ENCODE data around the gene ST14.
"Not testable (repeated sequence)": the region's sequence is repeated elsewhere in the genome, so short reads cannot be mapped to it uniquely, and the experiment has no call there.

The ST14 gene

DNA sequence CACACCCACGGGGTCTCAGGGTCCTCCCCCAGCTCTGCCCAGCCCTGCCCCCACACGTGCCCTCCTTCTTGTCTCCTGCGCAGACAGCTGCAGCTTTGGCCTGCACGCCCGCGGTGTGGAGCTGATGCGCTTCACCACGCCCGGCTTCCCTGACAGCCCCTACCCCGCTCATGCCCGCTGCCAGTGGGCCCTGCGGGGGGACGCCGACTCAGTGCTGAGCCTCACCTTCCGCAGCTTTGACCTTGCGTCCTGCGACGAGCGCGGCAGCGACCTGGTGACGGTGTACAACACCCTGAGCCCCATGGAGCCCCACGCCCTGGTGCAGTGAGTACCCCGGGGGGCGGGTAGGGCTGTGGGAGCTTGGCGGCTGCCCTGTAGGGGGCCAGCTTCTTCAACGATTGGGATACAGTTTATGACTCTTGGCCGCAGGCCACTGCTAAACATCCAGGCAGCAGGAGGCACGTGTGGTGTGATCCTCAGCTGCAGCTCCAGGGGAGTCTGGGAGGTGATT, 30.8 kb downstream of the ST14 start:
- DNase-seq, result no peak

DNA sequence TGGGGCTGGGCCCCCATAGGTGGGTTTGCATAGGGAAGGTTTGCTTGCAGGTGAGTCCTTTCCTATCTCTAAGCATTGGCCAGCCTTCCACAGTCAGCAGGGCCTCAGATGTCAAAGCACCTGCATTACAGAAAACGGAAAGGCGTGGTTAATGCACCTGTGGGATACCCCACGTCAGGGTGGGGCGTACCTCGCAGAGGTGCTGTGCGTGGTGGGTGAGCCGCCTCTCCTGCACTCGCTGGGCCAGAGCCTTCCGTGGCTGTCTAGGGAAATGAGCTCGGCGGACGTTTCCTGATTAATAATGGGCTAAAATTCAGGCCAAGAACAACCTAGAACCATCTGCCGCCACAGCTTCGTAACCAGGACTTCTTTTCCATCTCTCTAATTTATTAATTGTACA, 32.3 kb downstream of the ST14 start:
- no peak for DNase-seq

DNA sequence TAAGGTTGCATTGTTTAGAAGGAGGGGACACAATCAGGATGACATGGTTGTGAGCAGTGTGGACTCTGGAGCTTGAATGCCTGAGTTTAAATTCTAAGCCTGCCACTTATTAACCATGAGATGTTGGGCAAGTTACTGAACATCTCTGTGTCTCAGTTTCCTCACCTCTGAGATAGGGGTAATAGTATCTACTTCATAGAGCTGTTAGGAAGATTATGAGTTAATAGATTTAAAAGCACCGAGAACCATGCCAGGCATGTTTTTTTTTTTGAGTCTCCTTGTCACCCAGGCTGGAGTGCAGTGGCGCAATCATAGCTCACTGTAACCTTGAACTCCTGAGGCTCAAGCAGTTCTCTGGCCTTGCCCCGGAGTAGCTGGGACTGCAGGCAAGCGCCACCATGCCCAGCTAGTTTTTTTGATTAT, 33.3 kb downstream of the ST14 start:
- no peak for DNase-seq

DNA sequence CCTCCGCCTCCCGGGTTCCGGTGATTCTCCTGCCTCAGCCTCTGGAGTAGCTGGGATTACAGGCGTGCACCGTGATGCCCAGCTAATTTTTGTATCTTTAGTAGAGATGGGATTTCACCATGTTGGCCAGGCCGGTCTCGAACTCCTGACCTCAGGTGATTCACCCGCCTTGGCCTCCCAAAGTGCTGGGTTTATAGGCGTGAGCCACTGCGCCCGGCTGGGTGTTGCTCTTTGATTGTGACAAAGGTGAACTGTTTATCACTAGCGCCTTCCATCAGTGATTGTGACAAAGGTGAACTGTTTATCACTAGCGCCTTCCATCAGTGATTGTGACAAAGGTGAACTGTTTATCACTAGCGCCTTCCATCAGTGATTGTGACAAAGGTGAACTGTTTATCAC, 34.0 kb downstream of the ST14 start:
- not testable (repeated sequence) for DNase-seq

DNA sequence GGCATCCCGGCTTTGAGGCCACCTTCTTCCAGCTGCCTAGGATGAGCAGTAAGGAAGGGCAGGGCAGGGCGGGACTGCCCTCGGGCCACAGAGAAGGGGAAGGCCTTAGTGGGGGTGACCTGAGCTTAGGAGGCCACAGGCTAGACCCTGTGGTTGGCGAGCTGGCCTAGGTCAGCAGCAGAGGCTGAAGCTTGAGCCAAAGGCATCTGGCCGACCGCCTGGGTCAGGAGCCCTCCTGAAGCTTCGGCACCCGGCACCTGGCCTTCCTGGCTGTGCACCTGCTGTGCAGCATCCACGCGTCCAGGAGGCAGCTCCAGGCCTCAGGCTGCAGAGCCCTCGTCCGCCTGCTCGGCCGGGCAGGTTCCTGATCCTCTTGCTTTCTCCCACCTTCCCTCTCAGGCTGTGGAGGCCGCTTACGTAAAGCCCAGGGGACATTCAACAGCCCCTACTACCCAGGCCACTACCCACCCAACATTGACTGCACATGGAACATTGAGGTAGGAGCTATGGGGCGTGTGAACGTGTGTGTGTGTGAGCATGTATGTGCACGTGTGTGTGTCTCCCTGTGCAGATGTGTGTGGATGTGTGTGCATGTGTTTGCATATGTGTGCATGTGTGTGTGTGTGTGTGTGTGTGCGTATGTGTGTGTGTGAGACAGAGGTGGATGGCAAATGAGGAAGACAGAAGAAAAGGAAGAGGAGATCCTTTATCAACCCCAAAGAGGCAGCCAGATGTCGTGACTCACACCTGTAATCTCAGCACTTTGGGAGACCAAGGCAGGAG, 34.9 kb downstream of the ST14 start:
- no peak for DNase-seq

GRCh38 chr11:130197386-130198035, 37.9 kb downstream of the ST14 start:
- no peak for DNase-seq

- no peak for DNase-seq
Observed at GRCh38 chr11:130198292-130198691, 38.7 kb downstream of the ST14 start.

GRCh38 chr11:130198964-130199363, 39.4 kb downstream of the ST14 start:
- DNase-seq, result no peak

GRCh38 chr11:130199792-130200191, 40.2 kb downstream of the ST14 start:
- DNase-seq, result no peak

DNA sequence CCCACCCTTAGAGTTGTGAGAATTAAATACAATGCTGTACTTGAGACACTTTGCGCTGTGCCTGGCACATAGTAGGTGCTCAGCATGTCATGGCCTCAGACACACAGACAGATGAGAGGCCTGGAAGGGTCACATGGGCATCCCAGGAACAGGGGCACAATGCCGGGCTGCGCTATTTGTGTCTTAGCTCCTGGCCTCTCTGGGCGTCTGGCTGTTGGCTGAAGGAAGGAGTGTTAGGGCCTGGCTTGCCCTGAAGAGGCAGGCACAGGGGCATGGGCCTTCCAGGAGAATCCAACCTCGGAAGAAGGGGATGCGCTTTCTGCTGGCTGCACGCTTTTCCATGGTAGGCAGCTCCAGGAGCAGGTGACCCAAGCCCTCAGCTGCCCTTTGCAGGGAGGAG, 41.4 kb downstream of the ST14 start:
- no peak for DNase-seq

GRCh38 chr11:130202009-130202817, 42.6 kb downstream of the ST14 start:
- DNase-seq, result no peak

- no peak for DNase-seq
Observed at GRCh38 chr11:130202818-130203689, 43.5 kb downstream of the ST14 start.

DNA sequence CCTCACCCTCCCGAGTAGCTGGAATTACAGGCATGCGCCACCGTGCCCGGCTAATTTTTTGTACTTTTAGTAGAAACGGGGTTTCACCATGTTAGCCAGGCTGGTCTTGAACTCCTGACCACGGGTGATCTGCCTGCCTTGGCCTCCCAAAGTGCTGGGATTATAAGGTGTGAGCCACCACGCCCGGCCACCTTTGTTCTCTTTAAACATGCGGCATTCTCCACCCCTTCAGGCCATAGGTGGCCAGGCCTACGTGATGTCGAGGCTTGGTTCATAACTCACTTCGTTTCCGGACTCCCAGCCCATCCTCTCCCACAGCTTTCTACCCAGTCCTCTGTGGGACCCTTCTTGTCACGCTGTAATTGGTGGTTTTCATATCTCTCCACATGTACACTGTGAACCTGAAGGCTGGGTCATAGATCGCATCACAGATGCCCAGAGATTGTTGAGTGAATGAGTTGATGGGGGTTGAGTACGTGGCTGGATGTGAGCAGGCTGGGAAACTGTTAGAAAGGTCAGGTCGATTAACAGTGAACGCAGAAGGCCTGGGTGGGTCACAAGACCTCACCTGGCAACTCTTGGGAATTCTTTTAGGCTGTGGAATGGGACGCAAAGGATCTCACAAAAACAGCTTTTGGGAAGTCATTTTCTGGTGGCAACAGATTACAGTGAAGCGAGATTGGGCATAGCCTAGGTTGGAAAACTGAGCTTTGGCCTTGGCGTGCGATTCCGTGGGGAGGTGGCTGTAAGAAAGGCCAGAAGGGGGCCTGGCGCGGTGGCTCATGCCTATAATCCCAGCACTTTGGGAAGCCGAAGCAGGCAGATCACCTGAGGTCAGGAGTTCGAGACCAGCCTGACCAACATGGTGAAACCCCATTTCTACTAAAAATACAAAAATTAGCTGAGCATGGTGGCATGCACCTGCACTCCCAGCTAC, 44.5 kb downstream of the ST14 start:
- DNase-seq, result no peak

- no peak for DNase-seq
Observed at GRCh38 chr11:130204703-130205095, 45.1 kb downstream of the ST14 start.

GRCh38 chr11:130206141-130206540, 46.6 kb downstream of the ST14 start:
- DNase-seq, result no peak

GRCh38 chr11:130208241-130209127, 48.9 kb downstream of the ST14 start:
- DNase-seq, result no peak

- no peak for DNase-seq
Observed at GRCh38 chr11:130209128-130209932, 49.7 kb downstream of the ST14 start.

DNA sequence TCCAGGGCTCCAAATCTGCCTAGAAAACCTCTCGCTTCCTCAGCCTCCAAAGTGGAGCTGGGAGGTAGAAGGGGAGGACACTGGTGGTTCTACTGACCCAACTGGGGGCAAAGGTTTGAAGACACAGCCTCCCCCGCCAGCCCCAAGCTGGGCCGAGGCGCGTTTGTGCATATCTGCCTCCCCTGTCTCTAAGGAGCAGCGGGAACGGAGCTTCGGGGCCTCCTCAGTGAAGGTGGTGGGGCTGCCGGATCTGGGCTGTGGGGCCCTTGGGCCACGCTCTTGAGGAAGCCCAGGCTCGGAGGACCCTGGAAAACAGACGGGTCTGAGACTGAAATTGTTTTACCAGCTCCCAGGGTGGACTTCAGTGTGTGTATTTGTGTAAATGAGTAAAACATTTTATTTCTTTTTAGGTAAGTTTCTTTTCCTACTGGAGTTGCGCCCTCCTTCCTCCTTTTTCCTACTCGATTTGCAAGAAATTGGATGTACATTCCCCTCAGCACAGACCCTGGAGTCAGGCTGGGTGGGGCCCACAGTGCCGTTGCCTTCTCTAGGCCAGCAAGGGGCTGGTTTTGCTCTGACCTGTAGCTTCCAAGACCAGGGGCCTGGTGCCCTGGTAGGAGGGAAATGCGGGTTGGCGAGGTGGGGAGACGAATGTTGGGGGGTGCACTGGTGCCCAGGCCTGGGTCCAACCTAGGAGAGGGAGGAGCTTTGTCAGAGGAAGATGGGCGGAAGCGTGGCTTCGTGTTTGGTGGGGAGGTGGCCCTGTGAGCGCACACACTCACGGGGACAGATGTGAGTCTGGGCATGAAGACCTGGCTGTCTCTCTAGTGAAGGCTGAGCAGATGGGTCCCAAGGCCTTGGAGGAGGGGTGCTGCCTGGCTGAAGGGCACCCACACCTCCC, 50.6 kb downstream of the ST14 start:
- DNase-seq, result no peak

All from activated CD4-positive, alpha-beta T cell treated with anti-CD3 and anti-CD28 coated beads, Interleukin-2, amount 50 U/mL, for 48 hours (primary cell).